ENCODE results near the gene PPP1R12B. TPM values are rescaled to one million over a fixed set of nuclear protein-coding genes. Genes with fewer than 3 reads are reported as not detected.
"Not testable (repeated sequence)": the region's sequence is repeated elsewhere in the genome, so short reads cannot be mapped to it uniquely, and the experiment has no call there.

Gene PPP1R12B
- total and polyA plus RNA-seq, 2 donors (not counting 3 experiments of a cell fraction or from before 2014, with no cell fraction given) = 8.4 to 11.5 TPM

GRCh38 chr1:202376247-202376646, 27.7 kb downstream of the PPP1R12B start:
- dilution Hi-C loops (cut with MboI; ENCODE audit: extremely low pct_ligation_motif_present, low sequenced_read_pairs) = no loop called here

GRCh38 chr1:202379884-202380529, 31.5 kb downstream of the PPP1R12B start:
- H3K27ac ChIP-seq (ENCODE audit: insufficient read depth, low read depth, low read length); BruUV-seq (replicated peaks); dilution Hi-C loops (cut with MboI; ENCODE audit: extremely low pct_ligation_motif_present, low sequenced_read_pairs); H3K36me3 ChIP-seq (ENCODE audit: control insufficient read depth in 2 of 2, extremely low read depth in 1 of 2, insufficient read depth in 2 of 2, low read length in 2 of 2); H3K27me3 ChIP-seq (ENCODE audit: control insufficient read depth in 2 of 2, insufficient read depth in 2 of 2, low read length in 2 of 2); H2AFZ ChIP-seq (ENCODE audit: low read depth, low read length); H3K9me1 ChIP-seq (replicated peaks; ENCODE audit: control insufficient read depth, extremely low read depth, insufficient read depth, low read length); H3K9ac ChIP-seq (replicated peaks; ENCODE audit: extremely low read depth, insufficient read depth, low read length); FAIRE-seq; DNase-seq (ENCODE audit: low read depth, low spot score); H3K4me2 ChIP-seq (ENCODE audit: insufficient read depth, low read length); H3K79me2 ChIP-seq (ENCODE audit: control insufficient read depth, insufficient read depth, low read length); H3K4me3 ChIP-seq (replicated peaks in 1 of 3; ENCODE audit: insufficient read depth in 1 of 3, low read depth in 1 of 3, low read length in 3 of 3); POLR2A ChIA-PET; H3K9me3 ChIP-seq (replicated peaks; ENCODE audit: control insufficient read depth, insufficient read depth, low read length); H4K20me1 ChIP-seq (replicated peaks; ENCODE audit: control insufficient read depth, extremely low read depth, insufficient read depth, low read length); H3K4me1 ChIP-seq (ENCODE audit: control insufficient read depth, extremely low read depth, insufficient read depth, low read length); intact Hi-C loops (cut with micrococcal nuclease); CTCF ChIA-PET: not testable (repeated sequence)

More at GRCh38 chr1:202376247-202376646, 27.7 kb downstream of the PPP1R12B start:
- no peak overlapping the region for H3K4me2 ChIP-seq (ENCODE audit: insufficient read depth, low read length)
- no peaks in the 10 kb centered on the region for H3K9me3 ChIP-seq (replicated peaks; ENCODE audit: control insufficient read depth, insufficient read depth, low read length)
- no TSS peak for BruUV-seq (replicated peaks)
- POLR2A ChIA-PET = no interaction called here
- H3K9me1 ChIP-seq (replicated peaks; ENCODE audit: control insufficient read depth, extremely low read depth, insufficient read depth, low read length) = no peaks in the 10 kb centered on the region
- H3K27me3 ChIP-seq (ENCODE audit: control insufficient read depth in 2 of 2, insufficient read depth in 2 of 2, low read length in 2 of 2) = no peaks in the 10 kb centered on the region
- CTCF ChIA-PET = no interaction called here
- no peak for TF ChIP-seq POLR2AphosphoS5 (IDR thresholded peaks at IDR 0.05; ENCODE audit: insufficient read depth, low read depth, low read length)
- no peak for TF ChIP-seq POLR2A (IDR thresholded peaks at IDR 0.05; ENCODE audit: low read depth, low read length)
- TF ChIP-seq EZH2 (IDR thresholded peaks at IDR 0.05; ENCODE audit: borderline replicate concordance, low read depth, low read length, severe bottlenecking) = no peak
- TF ChIP-seq CTCF (IDR thresholded peaks at IDR 0.05; ENCODE audit: extremely low read depth in 1 of 2, insufficient read depth in 1 of 2, low read depth in 1 of 2, low read length in 2 of 2) = no peak
- TF ChIP-seq JUN (IDR thresholded peaks at IDR 0.05; ENCODE audit: borderline replicate concordance, insufficient read depth, insufficient read length, low read depth) = no peak
- TF ChIP-seq MAX (IDR thresholded peaks at IDR 0.05; ENCODE audit: insufficient read depth, insufficient read length) = no peak
- no peak for TF ChIP-seq FOS (IDR thresholded peaks at IDR 0.05; ENCODE audit: borderline replicate concordance, insufficient read depth, low read length)
- no peak for TF ChIP-seq MYC (IDR thresholded peaks at IDR 0.05; ENCODE audit: low read depth, low read length)
- no peak for TF ChIP-seq GATA2 (IDR thresholded peaks at IDR 0.05; ENCODE audit: insufficient read depth, insufficient read length, low read depth, low read length)
- H3K4me1 ChIP-seq (ENCODE audit: control insufficient read depth, extremely low read depth, insufficient read depth, low read length) = no peaks in the 10 kb centered on the region
- intact Hi-C loops (cut with micrococcal nuclease) = no loop called here
- no peaks in the 10 kb centered on the region for H3K79me2 ChIP-seq (ENCODE audit: control insufficient read depth, insufficient read depth, low read length)
- H3K4me3 ChIP-seq (replicated peaks in 1 of 3; ENCODE audit: insufficient read depth in 1 of 3, low read depth in 1 of 3, low read length in 3 of 3) = no peak overlapping the region
- no peaks in the 10 kb centered on the region for H4K20me1 ChIP-seq (replicated peaks; ENCODE audit: control insufficient read depth, extremely low read depth, insufficient read depth, low read length)
- H3K9ac ChIP-seq (replicated peaks; ENCODE audit: extremely low read depth, insufficient read depth, low read length) = no peak overlapping the region
- DNase-seq (ENCODE audit: low read depth, low spot score) (no peak), FAIRE-seq (no peak)
- H3K36me3 ChIP-seq (ENCODE audit: control insufficient read depth in 2 of 2, extremely low read depth in 1 of 2, insufficient read depth in 2 of 2, low read length in 2 of 2) = no peaks in the 10 kb centered on the region
- H2AFZ ChIP-seq (ENCODE audit: low read depth, low read length) = no peak overlapping the region
- H3K27ac ChIP-seq (ENCODE audit: insufficient read depth, low read depth, low read length) = no peak overlapping the region

- BruUV-seq (replicated peaks); FAIRE-seq; H3K4me3 ChIP-seq (replicated peaks in 1 of 3; ENCODE audit: insufficient read depth in 1 of 3, low read depth in 1 of 3, low read length in 3 of 3); H3K79me2 ChIP-seq (ENCODE audit: control insufficient read depth, insufficient read depth, low read length); dilution Hi-C loops (cut with MboI; ENCODE audit: extremely low pct_ligation_motif_present, low sequenced_read_pairs); DNase-seq (ENCODE audit: low read depth, low spot score); H2AFZ ChIP-seq (ENCODE audit: low read depth, low read length); CTCF ChIA-PET; H3K27me3 ChIP-seq (ENCODE audit: control insufficient read depth in 2 of 2, insufficient read depth in 2 of 2, low read length in 2 of 2); H3K4me2 ChIP-seq (ENCODE audit: insufficient read depth, low read length); H3K36me3 ChIP-seq (ENCODE audit: control insufficient read depth in 2 of 2, extremely low read depth in 1 of 2, insufficient read depth in 2 of 2, low read length in 2 of 2); H3K4me1 ChIP-seq (ENCODE audit: control insufficient read depth, extremely low read depth, insufficient read depth, low read length); H4K20me1 ChIP-seq (replicated peaks; ENCODE audit: control insufficient read depth, extremely low read depth, insufficient read depth, low read length); H3K27ac ChIP-seq (ENCODE audit: insufficient read depth, low read depth, low read length); H3K9me3 ChIP-seq (replicated peaks; ENCODE audit: control insufficient read depth, insufficient read depth, low read length); H3K9me1 ChIP-seq (replicated peaks; ENCODE audit: control insufficient read depth, extremely low read depth, insufficient read depth, low read length); H3K9ac ChIP-seq (replicated peaks; ENCODE audit: extremely low read depth, insufficient read depth, low read length); POLR2A ChIA-PET; intact Hi-C loops (cut with micrococcal nuclease): not testable (repeated sequence)
Observed at GRCh38 chr1:202380535-202380934, 32.0 kb downstream of the PPP1R12B start.
